DOHH2 (cell line): ENCODE data around the gene INPP4B.

Source experiments
- EZH2phosphoT487 ChIP-seq: fragments of 200-600 bp; sonication (generic); IDR thresholded peaks from 2 replicates; pipeline ENCODE4 v1.6.1; 2017; ENCODE audit warnings: borderline replicate concordance, mild to moderate bottlenecking, antibody characterized with exemption, low read length, moderate library complexity, mixed read lengths
- TF ChIP-seq, protein P1 (sequence below): fragments of 200-600 bp; sonication (generic); IDR thresholded peaks from one replicate; pipeline ENCODE4 v1.5.1; 2014; ENCODE audit warnings: antibody characterized with exemption, mild to moderate bottlenecking, low read depth, low read length; ENCODE audit not compliant: poor library complexity, severe bottlenecking

DNA sequence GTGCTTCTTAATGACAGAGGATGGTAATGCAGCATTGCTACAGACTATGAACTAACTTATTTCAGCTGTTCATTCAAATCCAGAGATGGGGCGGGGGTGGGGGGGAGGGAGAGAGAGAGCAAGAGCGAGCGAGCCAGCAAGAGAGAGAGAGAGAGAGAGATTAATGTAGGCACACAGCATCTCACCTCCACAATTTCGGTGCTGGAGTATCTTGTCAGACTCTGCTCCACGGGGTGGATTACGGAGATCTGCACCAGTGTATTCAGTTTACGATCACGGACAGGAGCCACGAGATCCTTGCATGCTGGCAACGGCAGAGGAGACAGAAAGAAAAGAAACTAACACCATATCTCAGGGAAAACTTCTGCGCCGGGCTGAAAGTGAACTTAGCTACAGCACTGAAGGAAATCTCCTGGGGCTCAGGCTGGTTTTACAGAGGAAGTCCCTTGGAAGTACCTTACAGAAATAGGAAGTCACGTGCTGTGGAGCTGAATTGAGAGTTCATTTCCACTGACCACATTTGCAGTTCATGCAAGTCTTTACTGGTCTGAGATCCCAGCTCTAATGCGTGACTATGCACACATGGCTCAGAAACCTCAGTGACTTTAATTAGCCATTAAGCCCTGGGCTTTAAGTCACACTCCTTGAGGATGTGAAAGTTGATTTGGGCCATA, 440.9 kb downstream of the INPP4B start:
- TF ChIP-seq, protein P1, sequence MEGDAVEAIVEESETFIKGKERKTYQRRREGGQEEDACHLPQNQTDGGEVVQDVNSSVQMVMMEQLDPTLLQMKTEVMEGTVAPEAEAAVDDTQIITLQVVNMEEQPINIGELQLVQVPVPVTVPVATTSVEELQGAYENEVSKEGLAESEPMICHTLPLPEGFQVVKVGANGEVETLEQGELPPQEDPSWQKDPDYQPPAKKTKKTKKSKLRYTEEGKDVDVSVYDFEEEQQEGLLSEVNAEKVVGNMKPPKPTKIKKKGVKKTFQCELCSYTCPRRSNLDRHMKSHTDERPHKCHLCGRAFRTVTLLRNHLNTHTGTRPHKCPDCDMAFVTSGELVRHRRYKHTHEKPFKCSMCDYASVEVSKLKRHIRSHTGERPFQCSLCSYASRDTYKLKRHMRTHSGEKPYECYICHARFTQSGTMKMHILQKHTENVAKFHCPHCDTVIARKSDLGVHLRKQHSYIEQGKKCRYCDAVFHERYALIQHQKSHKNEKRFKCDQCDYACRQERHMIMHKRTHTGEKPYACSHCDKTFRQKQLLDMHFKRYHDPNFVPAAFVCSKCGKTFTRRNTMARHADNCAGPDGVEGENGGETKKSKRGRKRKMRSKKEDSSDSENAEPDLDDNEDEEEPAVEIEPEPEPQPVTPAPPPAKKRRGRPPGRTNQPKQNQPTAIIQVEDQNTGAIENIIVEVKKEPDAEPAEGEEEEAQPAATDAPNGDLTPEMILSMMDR, result no peak
- TF ChIP-seq EZH2phosphoT487, result no peak
